SU-DHL-6 (cell line): ENCODE data around the gene SULT2B1.

Experiments
- EZH2phosphoT487 ChIP-seq: fragments of 200-600 bp; sonication (generic), shearing (Covaris generic); conservative IDR thresholded peaks from 2 replicates; pipeline ENCODE4 v1.6.1; 2018; ENCODE audit warnings: mild to moderate bottlenecking, antibody characterized with exemption, low read length, moderate library complexity, mixed read lengths
- TF ChIP-seq, protein P1 (sequence below): fragments of 200-600 bp; sonication (generic); IDR thresholded peaks from one replicate; pipeline ENCODE4 v1.5.1; 2017; ENCODE audit warnings: antibody characterized with exemption, mild to moderate bottlenecking, low read length, moderate library complexity; ENCODE audit not compliant: insufficient read depth, poor library complexity, severe bottlenecking

DNA sequence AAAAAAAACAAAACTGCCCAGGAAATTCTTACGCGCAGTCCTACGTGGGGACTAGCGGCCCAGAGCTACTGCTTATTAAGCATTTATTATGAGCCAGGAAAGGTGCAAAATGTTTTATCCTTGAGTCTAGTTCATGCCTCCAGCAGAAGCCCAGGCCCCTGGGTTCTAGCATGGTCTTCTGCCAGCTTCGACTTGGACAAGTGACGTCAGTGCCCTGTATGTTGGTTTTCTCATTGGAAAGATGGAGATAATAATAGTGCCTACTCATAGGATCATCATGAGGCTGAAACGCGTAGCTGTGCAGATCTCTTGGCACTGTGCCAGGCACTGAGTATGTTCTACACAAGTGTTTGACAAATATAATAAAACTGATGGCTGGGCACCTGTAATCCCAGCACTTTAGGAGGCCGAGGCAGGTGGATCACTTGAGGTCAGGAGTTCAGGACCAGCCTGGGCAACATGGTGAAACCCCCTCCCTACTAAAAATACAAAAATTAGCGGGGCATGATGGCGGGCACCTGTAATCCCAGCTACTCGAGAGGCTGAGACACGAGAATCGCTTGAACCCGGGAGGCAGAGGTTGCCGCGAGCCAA, 12.4 kb upstream of the SULT2B1 start:
- TF ChIP-seq, protein P1, sequence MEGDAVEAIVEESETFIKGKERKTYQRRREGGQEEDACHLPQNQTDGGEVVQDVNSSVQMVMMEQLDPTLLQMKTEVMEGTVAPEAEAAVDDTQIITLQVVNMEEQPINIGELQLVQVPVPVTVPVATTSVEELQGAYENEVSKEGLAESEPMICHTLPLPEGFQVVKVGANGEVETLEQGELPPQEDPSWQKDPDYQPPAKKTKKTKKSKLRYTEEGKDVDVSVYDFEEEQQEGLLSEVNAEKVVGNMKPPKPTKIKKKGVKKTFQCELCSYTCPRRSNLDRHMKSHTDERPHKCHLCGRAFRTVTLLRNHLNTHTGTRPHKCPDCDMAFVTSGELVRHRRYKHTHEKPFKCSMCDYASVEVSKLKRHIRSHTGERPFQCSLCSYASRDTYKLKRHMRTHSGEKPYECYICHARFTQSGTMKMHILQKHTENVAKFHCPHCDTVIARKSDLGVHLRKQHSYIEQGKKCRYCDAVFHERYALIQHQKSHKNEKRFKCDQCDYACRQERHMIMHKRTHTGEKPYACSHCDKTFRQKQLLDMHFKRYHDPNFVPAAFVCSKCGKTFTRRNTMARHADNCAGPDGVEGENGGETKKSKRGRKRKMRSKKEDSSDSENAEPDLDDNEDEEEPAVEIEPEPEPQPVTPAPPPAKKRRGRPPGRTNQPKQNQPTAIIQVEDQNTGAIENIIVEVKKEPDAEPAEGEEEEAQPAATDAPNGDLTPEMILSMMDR = no peak
- TF ChIP-seq EZH2phosphoT487 = no peak
